Breast epithelium (tissue), 4 donors: Measurements from ENCODE around the gene KLHL29. TPM values are rescaled to one million over a fixed set of nuclear protein-coding genes. Genes with fewer than 3 reads are reported as not detected.

Source experiments
- DNase-seq, 2 donors: peaks; one replicate each; pipeline ENCODE4 v3.0.0-alpha.2; 2019; ENCODE audit warnings: low spot score in 2 of 2
- H3K27ac ChIP-seq, 2 donors: fragments of 200-600 bp; sonication (generic) in 1 of 2; one replicate each; pipeline ENCODE4 v1.5.1; 2016 to 2019; ENCODE audit warnings: mild to moderate bottlenecking in 1 of 2
- H3K27me3 ChIP-seq, 2 donors: fragments of 200-600 bp; sonication (generic) in 1 of 2; one replicate each; pipeline versions ENCODE4 v1.5.1 to v1.6.0; 2017 to 2019; ENCODE audit warnings: control low read depth in 1 of 2, mild to moderate bottlenecking in 1 of 2
- H3K36me3 ChIP-seq: fragments of 200-600 bp; one replicate; pipeline ENCODE4 v1.5.1; 2019
- H3K4me1 ChIP-seq, 2 donors: fragments of 200-600 bp; sonication (generic); one replicate each; pipeline ENCODE4 v1.5.1; 2016 to 2019; ENCODE audit warnings: control low read depth in 1 of 2
- H3K4me3 ChIP-seq, 3 donors: fragments of 200-600 bp; sonication (generic); 1 replicate in 2 of 3; 2 replicates in 1 of 3; pipeline ENCODE4 v1.5.1; 2016 to 2019; ENCODE audit warnings: mild to moderate bottlenecking in 3 of 3, moderate library complexity in 2 of 3
- H3K9me3 ChIP-seq, 2 donors: fragments of 200-600 bp; sonication (generic) in 1 of 2; one replicate each; pipeline ENCODE4 v1.5.1; 2016 to 2019; ENCODE audit warnings: control low read depth in 1 of 2
- CTCF ChIP-seq, 3 donors: fragments of 450-650 bp; IDR thresholded peaks; one replicate each; pipeline ENCODE4 v1.5.1; 2016 to 2017; ENCODE audit warnings: antibody characterized with exemption in 3 of 3, mild to moderate bottlenecking in 3 of 3, moderate library complexity in 3 of 3
- POLR2A ChIP-seq: fragments of 450-650 bp; IDR thresholded peaks from one replicate; pipeline ENCODE4 v1.6.1; 2016; ENCODE audit warnings: antibody characterized with exemption, mild to moderate bottlenecking, moderate library complexity
- POLR2AphosphoS5 ChIP-seq, 3 donors: sonication (generic); formaldehyde crosslinking; IDR thresholded peaks; one replicate each; pipeline ENCODE4 v1.6.1; 2017; ENCODE audit warnings: antibody characterized with exemption in 3 of 3
- intact Hi-C: fragments of 100-400 bp; cut with DNase I; formaldehyde crosslinking; loops from one replicate; pipeline ENCODE4 v1.15.1; 2023; ENCODE audit warnings: low total_unique reads
- total RNA-seq, 3 donors: library from RNA; depleted of rRNA; stranded (reverse); fragments of >200 nt; gene quantifications; one replicate each; pipeline ENCODE4 v1.1.0, GENCODE V29; 2016

KLHL29 gene
- total RNA-seq, 3 donors from 2014 or later: 4.5 to 20.9 (median 14.7) TPM

DNA sequence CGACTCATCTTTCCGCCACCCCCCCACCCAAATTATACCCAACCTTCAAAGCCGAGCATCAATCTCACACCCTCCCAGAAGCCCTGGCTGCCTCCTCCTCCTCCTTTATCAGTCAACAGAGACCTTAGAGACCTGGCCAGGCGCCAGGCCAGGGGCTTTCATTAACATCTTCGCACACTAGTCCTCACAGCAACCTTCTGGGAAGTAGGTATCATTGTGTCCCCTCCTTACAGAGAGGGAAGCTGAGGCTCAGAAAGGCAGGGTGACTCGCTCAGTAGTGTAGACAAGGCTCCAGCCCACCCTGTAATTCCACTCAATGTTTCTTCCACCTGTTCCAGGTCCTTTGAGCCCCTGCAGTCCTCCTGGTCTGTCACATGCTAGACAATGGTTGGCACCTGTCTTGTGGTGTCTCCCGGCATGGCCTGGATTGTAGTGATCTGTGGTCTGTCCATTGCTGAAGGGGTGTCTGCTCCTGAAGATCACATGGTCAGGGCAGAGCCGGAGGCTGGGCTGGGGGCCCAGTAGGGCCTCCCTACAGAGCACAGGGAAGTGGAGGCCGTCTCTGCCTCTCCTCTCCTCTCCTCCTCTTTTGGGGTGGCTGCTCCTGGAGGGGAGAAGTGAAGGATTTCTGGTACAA, 36.0 kb downstream of the KLHL29 start:
- Histone ChIP-seq H3K27me3 (no peaks in the 10 kb centered on the region), H3K4me1 (no peaks in the 10 kb centered on the region), H3K9me3 (no peaks in the 10 kb centered on the region), H3K27ac (peak overlapping the region in 1 of 2 donors; percentile 48), H3K36me3 (no peaks in the 10 kb centered on the region), H3K4me3 (no peak overlapping the region)
- intact Hi-C loops: no loop called here
- DNase-seq: no peak
- TF ChIP-seq POLR2A (no peak), POLR2AphosphoS5 (IDR thresholded peaks at IDR 0.05) (no peak), CTCF (IDR thresholded peaks at IDR 0.05) (no peak)

- TF ChIP-seq CTCF (IDR thresholded peaks at IDR 0.05): no peak
- no peak for TF ChIP-seq POLR2A
- no peak for TF ChIP-seq POLR2AphosphoS5 (IDR thresholded peaks at IDR 0.05)
- Histone ChIP-seq H3K4me1 (no peaks in the 10 kb centered on the region), H3K27ac (no peak overlapping the region), H3K36me3 (no peaks in the 10 kb centered on the region), H3K9me3 (no peaks in the 10 kb centered on the region), H3K4me3 (no peak overlapping the region), H3K27me3 (no peaks in the 10 kb centered on the region)
- intact Hi-C loops: no loop called here
- no peak for DNase-seq
Observed at GRCh38 chr2:23422089-23423061, 37.4 kb downstream of the KLHL29 start.

DNA sequence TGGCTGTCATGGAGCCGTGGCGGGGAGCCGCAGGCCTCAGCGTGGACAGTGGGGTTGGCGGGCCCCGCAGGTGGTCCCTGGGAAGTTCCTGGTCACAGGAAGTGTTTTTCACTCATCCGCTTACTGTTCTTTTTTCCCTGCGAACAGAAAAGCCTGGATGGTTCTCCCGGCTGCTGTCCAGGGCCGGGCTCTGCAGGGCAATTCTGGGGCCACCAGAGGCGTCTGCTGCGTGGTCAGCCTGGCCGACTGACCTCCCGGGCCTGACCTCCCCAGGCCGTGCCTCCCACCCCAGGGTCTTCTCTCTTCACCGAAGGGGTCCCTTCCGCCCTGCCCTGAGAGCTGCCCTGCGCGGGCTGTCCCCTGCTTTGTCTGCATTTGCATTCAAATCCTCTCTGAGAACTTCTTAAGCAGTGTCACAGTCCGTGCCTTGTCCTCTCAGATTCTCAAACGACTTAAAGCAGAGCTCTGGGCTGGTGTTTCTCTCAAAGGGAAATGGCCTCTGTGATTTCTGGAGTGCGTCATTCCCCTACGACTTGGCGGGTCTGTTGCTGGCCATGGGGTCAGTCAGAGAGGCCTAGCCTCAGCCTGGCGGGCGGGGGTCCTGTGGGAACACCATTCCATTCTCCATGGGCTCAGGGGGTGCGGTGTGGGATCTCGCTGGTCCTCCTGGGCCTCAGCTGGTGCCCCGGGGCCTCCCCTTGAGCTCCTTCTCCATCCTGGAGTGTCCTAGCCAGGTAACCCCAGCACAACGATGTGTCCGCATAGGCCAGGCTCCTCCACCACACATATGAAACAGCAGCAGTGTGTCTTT, 38.3 kb downstream of the KLHL29 start:
- Histone ChIP-seq H3K27me3 (no peaks in the 10 kb centered on the region), H3K9me3 (no peaks in the 10 kb centered on the region), H3K36me3 (no peaks in the 10 kb centered on the region), H3K27ac (peak overlapping the region in 1 of 2 donors; percentile 12), H3K4me3 (no peak overlapping the region), H3K4me1 (no peaks in the 10 kb centered on the region)
- intact Hi-C loops: no loop called here
- TF ChIP-seq POLR2AphosphoS5 (IDR thresholded peaks at IDR 0.05): no peak
- no peak for TF ChIP-seq POLR2A
- no peak for TF ChIP-seq CTCF (IDR thresholded peaks at IDR 0.05)
- no peak for DNase-seq

- H3K27ac ChIP-seq: peak overlapping the region in 1 of 2 donors; percentile 12
- intact Hi-C loops: no loop called here
- H3K4me3 ChIP-seq: no peak overlapping the region
- H3K4me1 ChIP-seq: no peaks in the 10 kb centered on the region
- DNase-seq: peak in 1 of 2 donors; percentile 14
- no peaks in the 10 kb centered on the region for H3K27me3 ChIP-seq
- no peaks in the 10 kb centered on the region for H3K36me3 ChIP-seq
- TF ChIP-seq POLR2A (no peak), POLR2AphosphoS5 (IDR thresholded peaks at IDR 0.05) (no peak), CTCF (IDR thresholded peaks at IDR 0.05) (no peak)
- no peaks in the 10 kb centered on the region for H3K9me3 ChIP-seq
Observed at GRCh38 chr2:23423873-23424680, 39.1 kb downstream of the KLHL29 start.
